PC-3 (cell line): Measurements from ENCODE around the gene LY6G6F.

Experiments
- EZH2phosphoT487 ChIP-seq: fragments of 300-600 bp; sonication (generic); IDR thresholded peaks from 2 replicates; pipeline ENCODE4 v1.6.1; 2018; ENCODE audit warnings: mild to moderate bottlenecking, antibody characterized with exemption, low read length, borderline replicate concordance
- TF ChIP-seq, protein P1 (sequence below): fragments of 300-600 bp; sonication (generic); conservative IDR thresholded peaks from 2 replicates; pipeline ENCODE4 v1.5.1; 2017; ENCODE audit warnings: antibody characterized with exemption, low read depth, mild to moderate bottlenecking, low read length

DNA sequence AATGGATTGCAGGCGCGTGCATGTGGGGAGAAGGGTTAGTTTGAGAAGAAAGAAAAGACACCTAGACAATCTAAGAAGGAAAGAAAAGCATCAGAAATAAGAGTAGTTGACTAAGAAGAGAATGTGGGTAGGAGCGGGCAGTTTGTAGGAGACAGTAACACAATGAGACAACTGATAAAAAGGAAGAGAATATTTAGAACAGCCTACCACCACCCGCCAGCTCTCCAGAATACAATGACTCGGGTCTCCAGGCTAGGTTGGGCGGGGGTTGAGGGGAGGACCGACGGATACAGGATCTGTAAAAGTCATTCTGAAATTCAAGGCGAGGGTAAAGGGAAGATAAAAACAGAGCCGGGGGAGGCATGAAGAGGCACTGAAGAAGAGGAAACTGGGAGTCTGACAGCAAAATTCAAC is 4.3 kb upstream of the LY6G6F start:
- TF ChIP-seq, protein P1, sequence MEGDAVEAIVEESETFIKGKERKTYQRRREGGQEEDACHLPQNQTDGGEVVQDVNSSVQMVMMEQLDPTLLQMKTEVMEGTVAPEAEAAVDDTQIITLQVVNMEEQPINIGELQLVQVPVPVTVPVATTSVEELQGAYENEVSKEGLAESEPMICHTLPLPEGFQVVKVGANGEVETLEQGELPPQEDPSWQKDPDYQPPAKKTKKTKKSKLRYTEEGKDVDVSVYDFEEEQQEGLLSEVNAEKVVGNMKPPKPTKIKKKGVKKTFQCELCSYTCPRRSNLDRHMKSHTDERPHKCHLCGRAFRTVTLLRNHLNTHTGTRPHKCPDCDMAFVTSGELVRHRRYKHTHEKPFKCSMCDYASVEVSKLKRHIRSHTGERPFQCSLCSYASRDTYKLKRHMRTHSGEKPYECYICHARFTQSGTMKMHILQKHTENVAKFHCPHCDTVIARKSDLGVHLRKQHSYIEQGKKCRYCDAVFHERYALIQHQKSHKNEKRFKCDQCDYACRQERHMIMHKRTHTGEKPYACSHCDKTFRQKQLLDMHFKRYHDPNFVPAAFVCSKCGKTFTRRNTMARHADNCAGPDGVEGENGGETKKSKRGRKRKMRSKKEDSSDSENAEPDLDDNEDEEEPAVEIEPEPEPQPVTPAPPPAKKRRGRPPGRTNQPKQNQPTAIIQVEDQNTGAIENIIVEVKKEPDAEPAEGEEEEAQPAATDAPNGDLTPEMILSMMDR, result no peak
- TF ChIP-seq EZH2phosphoT487, result no peak
